ENCODE measurements around the gene RLN3.
A peak's percentile ranks its signal among the peaks of the same experiment; 100 is the strongest.

Gene RLN3

GRCh38 chr19:14027856-14028450, at the start of gene RLN3:
Gene RLN3, plus strand, starts transcription at chr19:14028148. Its CDS starts 57 bp downstream, at chr19:14028205.
- no peak for DNase-seq

GRCh38 chr19:13978351-13979243, 49.4 kb upstream of the RLN3 start:
- DNase-seq, result no peak

- DNase-seq, result no peak
These were observed 48.7 kb upstream of the RLN3 start for GRCh38 chr19:13979244-13979615.

GRCh38 chr19:13979686-13980085, 48.3 kb upstream of the RLN3 start:
- no peak for DNase-seq

GRCh38 chr19:13980340-13980739, 47.6 kb upstream of the RLN3 start:
- DNase-seq, result no peak

- DNase-seq, result no peak
These were observed 46.9 kb upstream of the RLN3 start for GRCh38 chr19:13981021-13981420.

- no peak for DNase-seq
These were observed 46.5 kb upstream of the RLN3 start for GRCh38 chr19:13981467-13981866.

GRCh38 chr19:13981988-13982501, 45.9 kb upstream of the RLN3 start:
- no peak for DNase-seq

- no peak for DNase-seq
These were observed 45.2 kb upstream of the RLN3 start for GRCh38 chr19:13982773-13983172.

- peak in 2 of 4 experiments; percentile 23 to 45 for DNase-seq
These were observed 44.6 kb upstream of the RLN3 start for GRCh38 chr19:13983213-13983889.

- no peak for DNase-seq
These were observed 43.8 kb upstream of the RLN3 start for GRCh38 chr19:13984186-13984585.

- no peak for DNase-seq
These were observed 42.8 kb upstream of the RLN3 start for GRCh38 chr19:13984875-13985741.

- no peak for DNase-seq
These were observed 42.1 kb upstream of the RLN3 start for GRCh38 chr19:13985771-13986347.

GRCh38 chr19:13986348-13986904, 41.5 kb upstream of the RLN3 start:
- DNase-seq, result peak; percentile 92 to 97 (median 96)

- DNase-seq, result no peak
These were observed 40.7 kb upstream of the RLN3 start for GRCh38 chr19:13987101-13987890.

- DNase-seq, result no peak
These were observed 38.5 kb upstream of the RLN3 start for GRCh38 chr19:13989487-13989886.

GRCh38 chr19:13990085-13990484, 37.9 kb upstream of the RLN3 start:
- no peak for DNase-seq

GRCh38 chr19:13992025-13992424, 35.9 kb upstream of the RLN3 start:
- no peak for DNase-seq

- DNase-seq, result no peak
These were observed 34.2 kb upstream of the RLN3 start for GRCh38 chr19:13993590-13994300.

- DNase-seq, result no peak
These were observed 32.8 kb upstream of the RLN3 start for GRCh38 chr19:13995017-13995728.
